D721Med (cell line): ENCODE results near the gene GTF2F1.
A peak's percentile ranks its signal among the peaks of the same experiment; 100 is the strongest.
"Not testable (repeated sequence)": the region's sequence is repeated elsewhere in the genome, so short reads cannot be mapped to it uniquely, and the experiment has no call there.

Experiments
- DNase-seq: peaks from one replicate; pipeline ENCODE4 v3.0.0; 2011; ENCODE audit warnings: low spot score; ENCODE audit not compliant: insufficient read length
- FAIRE-seq: peaks from 2 replicates; lab custom pipeline; 2011; peaks lifted over from hg19 to GRCh38; lab: Jason Lieb, UNC
- CTCF ChIP-seq: IDR thresholded peaks from 2 replicates; pipeline ENCODE4 v1.5.1; 2012; ENCODE audit warnings: mild to moderate bottlenecking, control low read depth; ENCODE audit not compliant: insufficient read depth; ENCODE audit errors: missing control alignments

The GTF2F1 gene

GRCh38 chr19:6373813-6374108 is 19.2 kb downstream of the GTF2F1 start:
- FAIRE-seq (no peak), DNase-seq (no peak)
- no peak for TF ChIP-seq CTCF

- no peak for FAIRE-seq
- DNase-seq: peak; percentile 74
- no peak for TF ChIP-seq CTCF
Measured at GRCh38 chr19:6373096-6373812, 19.7 kb downstream of the GTF2F1 start.

GRCh38 chr19:6372594-6373095 is 20.3 kb downstream of the GTF2F1 start, which contains the start of gene ALKBH7:
Gene ALKBH7 (plus strand): TSS chr19:6372794. CDS start chr19:6372821, 27 bp downstream.
- peak; percentile 84 for FAIRE-seq
- TF ChIP-seq CTCF: no peak
- DNase-seq: peak; percentile 70

GRCh38 chr19:6364353-6364752 is 28.6 kb downstream of the GTF2F1 start:
- FAIRE-seq (no peak), DNase-seq (no peak)
- TF ChIP-seq CTCF: no peak

- DNase-seq (no peak), FAIRE-seq (no peak)
- TF ChIP-seq CTCF: no peak
Measured at GRCh38 chr19:6362351-6362801, 30.6 kb downstream of the GTF2F1 start.

- FAIRE-seq (no peak), DNase-seq (no peak)
- TF ChIP-seq CTCF: no peak
Measured at GRCh38 chr19:6362027-6362350, 31.0 kb downstream of the GTF2F1 start.

GRCh38 chr19:6360857-6361216 is 32.1 kb downstream of the GTF2F1 start:
- DNase-seq, FAIRE-seq: not testable (repeated sequence)

GRCh38 chr19:6360445-6360844 is 32.5 kb downstream of the GTF2F1 start:
- not testable (repeated sequence) for DNase-seq, FAIRE-seq
